ENCODE results near the gene REEP6. TPM values are rescaled to one million over a fixed set of nuclear protein-coding genes. Genes with fewer than 3 reads are reported as not detected.

Gene REEP6
- total RNA-seq, 1 donor from 2014 or later = 16.6 TPM

DNA sequence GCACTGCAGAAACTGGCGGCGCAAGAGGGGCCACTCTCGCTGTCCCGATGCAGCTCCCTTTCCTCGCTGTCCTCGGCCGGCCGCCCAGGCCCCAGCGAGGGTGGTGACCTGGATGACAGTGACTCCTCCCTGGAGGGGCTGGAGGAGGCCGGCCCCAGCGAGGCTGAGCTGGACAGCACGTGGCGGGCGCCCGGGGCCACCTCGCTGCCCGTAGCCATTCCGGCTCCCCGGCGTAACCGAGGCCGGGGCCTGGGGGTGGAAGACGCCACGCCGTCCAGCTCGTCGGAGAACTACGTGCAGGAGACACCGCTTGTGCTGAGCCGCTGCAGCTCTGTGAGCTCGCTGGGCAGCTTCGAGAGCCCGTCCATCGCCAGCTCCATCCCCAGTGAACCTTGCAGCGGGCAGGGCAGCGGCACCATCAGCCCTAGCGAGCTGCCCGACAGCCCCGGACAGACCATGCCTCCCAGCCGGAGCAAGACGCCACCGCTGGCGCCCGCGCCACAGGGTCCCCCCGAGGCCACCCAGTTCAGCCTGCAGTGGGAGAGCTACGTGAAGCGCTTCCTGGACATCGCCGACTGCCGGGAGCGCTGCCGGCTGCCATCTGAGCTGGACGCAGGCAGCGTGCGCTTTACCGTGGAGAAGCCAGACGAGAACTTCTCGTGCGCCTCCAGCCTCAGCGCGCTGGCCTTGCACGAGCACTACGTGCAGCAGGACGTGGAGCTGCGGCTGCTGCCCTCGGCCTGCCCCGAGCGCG lies 24.3 kb upstream of the REEP6 start:
- H3K4me1 Mint-ChIP-seq (ENCODE audit: low read depth) = peaks cover 2% of the 10 kb centered on the region
- no peak overlapping the region for H3K27ac Mint-ChIP-seq
- DNase-seq (ENCODE audit: low spot score, unreplicated experiment) = no peak
- no peaks in the 10 kb centered on the region for H3K9me3 Mint-ChIP-seq (ENCODE audit: low read depth)
- no peaks in the 10 kb centered on the region for H3K36me3 Mint-ChIP-seq (ENCODE audit: insufficient read depth)
- H3K4me3 Mint-ChIP-seq (ENCODE audit: low read depth) = no peak overlapping the region
- TF ChIP-seq, protein P1, sequence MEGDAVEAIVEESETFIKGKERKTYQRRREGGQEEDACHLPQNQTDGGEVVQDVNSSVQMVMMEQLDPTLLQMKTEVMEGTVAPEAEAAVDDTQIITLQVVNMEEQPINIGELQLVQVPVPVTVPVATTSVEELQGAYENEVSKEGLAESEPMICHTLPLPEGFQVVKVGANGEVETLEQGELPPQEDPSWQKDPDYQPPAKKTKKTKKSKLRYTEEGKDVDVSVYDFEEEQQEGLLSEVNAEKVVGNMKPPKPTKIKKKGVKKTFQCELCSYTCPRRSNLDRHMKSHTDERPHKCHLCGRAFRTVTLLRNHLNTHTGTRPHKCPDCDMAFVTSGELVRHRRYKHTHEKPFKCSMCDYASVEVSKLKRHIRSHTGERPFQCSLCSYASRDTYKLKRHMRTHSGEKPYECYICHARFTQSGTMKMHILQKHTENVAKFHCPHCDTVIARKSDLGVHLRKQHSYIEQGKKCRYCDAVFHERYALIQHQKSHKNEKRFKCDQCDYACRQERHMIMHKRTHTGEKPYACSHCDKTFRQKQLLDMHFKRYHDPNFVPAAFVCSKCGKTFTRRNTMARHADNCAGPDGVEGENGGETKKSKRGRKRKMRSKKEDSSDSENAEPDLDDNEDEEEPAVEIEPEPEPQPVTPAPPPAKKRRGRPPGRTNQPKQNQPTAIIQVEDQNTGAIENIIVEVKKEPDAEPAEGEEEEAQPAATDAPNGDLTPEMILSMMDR (IDR thresholded peaks at IDR 0.05; ENCODE audit: unreplicated experiment) = no peak
- H3K27me3 Mint-ChIP-seq = peaks cover 12% of the 10 kb centered on the region

DNA sequence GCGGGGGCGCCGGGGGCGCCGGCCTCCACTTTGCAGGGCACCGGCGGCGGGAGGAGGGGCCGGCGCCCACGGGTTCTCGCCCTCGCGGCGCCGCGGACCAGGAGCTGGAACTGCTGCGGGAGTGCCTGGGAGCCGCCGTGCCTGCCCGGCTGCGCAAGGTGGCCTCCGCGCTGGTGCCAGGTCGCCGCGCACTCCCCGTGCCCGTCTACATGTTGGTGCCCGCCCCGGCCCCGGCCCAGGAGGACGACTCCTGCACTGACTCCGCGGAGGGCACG lies 23.8 kb upstream of the REEP6 start:
- TF ChIP-seq, protein P1 (IDR thresholded peaks at IDR 0.05; ENCODE audit: unreplicated experiment) = no peak
- H3K9me3 Mint-ChIP-seq (ENCODE audit: low read depth) = no peaks in the 10 kb centered on the region
- no peak overlapping the region for H3K27ac Mint-ChIP-seq
- peaks cover 17% of the 10 kb centered on the region for H3K27me3 Mint-ChIP-seq
- peaks cover 2% of the 10 kb centered on the region for H3K4me1 Mint-ChIP-seq (ENCODE audit: low read depth)
- H3K36me3 Mint-ChIP-seq (ENCODE audit: insufficient read depth) = no peaks in the 10 kb centered on the region
- H3K4me3 Mint-ChIP-seq (ENCODE audit: low read depth) = no peak overlapping the region
- no peak for DNase-seq (ENCODE audit: low spot score, unreplicated experiment)

DNA sequence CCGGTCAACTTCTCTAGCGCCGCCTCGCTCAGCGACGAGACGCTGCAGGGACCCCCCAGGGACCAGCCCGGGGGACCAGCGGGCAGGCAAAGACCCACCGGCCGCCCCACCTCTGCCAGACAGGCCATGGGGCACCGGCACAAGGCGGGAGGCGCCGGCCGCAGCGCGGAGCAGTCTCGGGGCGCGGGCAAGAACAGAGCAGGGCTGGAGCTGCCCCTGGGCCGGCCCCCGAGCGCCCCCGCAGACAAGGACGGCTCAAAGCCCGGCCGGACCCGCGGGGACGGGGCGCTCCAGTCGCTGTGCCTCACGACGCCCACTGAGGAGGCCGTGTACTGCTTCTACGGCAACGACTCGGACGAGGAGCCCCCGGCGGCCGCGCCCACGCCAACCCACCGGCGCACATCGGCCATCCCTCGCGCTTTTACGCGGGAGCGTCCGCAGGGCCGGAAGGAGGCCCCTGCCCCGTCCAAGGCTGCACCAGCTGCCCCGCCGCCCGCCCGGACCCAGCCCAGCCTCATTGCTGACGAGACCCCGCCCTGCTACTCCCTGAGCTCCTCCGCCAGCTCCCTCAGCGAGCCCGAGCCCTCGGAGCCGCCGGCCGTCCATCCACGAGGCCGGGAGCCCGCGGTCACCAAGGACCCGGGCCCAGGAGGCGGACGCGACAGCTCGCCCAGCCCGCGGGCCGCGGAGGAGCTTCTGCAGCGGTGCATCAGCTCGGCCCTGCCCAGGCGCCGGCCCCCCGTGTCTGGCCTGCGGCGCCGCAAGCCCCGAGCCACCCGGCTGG lies 23.3 kb upstream of the REEP6 start:
- Mint-ChIP-seq H3K36me3 (ENCODE audit: insufficient read depth) (no peaks in the 10 kb centered on the region), H3K27me3 (peaks cover 18% of the 10 kb centered on the region), H3K4me1 (ENCODE audit: low read depth) (peaks cover 2% of the 10 kb centered on the region), H3K9me3 (ENCODE audit: low read depth) (no peaks in the 10 kb centered on the region), H3K27ac (no peak overlapping the region), H3K4me3 (ENCODE audit: low read depth) (no peak overlapping the region)
- DNase-seq (ENCODE audit: low spot score, unreplicated experiment) = no peak
- TF ChIP-seq, protein P1 (IDR thresholded peaks at IDR 0.05; ENCODE audit: unreplicated experiment) = no peak

DNA sequence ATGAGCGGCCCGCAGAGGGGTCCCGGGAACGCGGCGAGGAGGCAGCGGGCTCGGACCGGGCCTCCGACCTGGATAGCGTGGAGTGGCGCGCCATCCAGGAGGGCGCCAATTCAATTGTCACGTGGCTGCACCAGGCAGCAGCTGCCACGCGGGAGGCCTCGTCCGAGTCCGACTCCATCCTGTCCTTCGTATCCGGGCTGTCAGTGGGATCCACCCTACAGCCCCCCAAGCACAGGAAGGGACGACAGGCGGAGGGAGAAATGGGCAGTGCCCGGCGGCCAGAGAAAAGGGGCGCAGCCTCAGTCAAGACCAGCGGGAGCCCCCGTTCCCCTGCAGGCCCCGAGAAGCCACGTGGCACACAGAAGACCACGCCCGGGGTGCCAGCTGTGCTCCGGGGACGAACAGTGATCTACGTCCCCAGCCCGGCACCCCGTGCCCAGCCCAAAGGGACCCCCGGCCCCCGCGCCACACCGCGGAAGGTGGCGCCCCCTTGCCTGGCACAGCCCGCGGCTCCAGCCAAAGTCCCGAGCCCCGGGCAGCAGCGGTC lies 22.6 kb upstream of the REEP6 start:
- Mint-ChIP-seq H3K9me3 (ENCODE audit: low read depth) (no peaks in the 10 kb centered on the region), H3K4me3 (ENCODE audit: low read depth) (no peak overlapping the region), H3K36me3 (ENCODE audit: insufficient read depth) (no peaks in the 10 kb centered on the region), H3K4me1 (ENCODE audit: low read depth) (peaks cover 2% of the 10 kb centered on the region), H3K27me3 (peaks cover 23% of the 10 kb centered on the region), H3K27ac (no peak overlapping the region)
- TF ChIP-seq, protein P1 (IDR thresholded peaks at IDR 0.05; ENCODE audit: unreplicated experiment) = no peak
- DNase-seq (ENCODE audit: low spot score, unreplicated experiment) = no peak

DNA sequence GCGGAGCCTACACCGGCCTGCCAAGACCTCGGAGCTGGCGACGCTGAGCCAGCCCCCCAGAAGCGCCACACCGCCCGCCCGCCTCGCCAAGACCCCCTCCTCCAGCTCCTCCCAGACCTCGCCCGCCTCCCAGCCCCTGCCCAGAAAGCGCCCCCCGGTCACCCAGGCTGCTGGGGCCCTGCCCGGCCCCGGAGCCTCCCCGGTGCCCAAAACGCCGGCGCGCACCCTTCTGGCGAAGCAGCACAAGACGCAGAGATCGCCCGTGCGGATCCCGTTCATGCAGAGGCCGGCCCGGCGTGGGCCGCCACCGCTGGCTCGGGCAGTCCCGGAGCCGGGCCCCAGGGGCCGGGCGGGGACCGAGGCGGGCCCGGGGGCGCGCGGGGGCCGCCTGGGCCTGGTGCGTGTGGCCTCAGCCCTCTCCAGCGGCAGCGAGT lies 22.1 kb upstream of the REEP6 start:
- Mint-ChIP-seq H3K4me1 (ENCODE audit: low read depth) (peaks cover 2% of the 10 kb centered on the region), H3K36me3 (ENCODE audit: insufficient read depth) (no peaks in the 10 kb centered on the region), H3K27me3 (peaks cover 25% of the 10 kb centered on the region), H3K4me3 (ENCODE audit: low read depth) (no peak overlapping the region), H3K27ac (no peak overlapping the region), H3K9me3 (ENCODE audit: low read depth) (no peaks in the 10 kb centered on the region)
- TF ChIP-seq, protein P1 (IDR thresholded peaks at IDR 0.05; ENCODE audit: unreplicated experiment) = no peak
- DNase-seq (ENCODE audit: low spot score, unreplicated experiment) = no peak
